ENCODE measurements around the gene CEP89.

Gene CEP89

DNA sequence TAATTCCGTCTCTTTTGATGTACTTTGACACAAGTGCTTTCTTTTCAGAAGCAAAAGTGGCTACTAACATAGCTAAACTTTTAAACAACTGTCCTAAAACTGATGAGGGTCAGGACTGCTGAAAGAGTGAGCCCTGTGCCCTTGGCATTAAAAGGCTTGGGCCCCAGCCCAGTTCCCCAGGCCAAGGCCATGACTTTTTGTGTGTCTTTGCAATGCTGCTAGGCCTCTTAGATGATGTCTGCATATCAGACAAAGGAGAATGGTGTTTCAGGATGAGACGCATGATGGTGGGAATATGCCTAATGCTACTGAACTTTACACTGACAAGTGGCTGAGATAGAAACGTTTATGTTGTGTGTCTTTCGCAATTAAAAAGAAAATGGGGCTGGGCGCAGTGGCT, 140.1 kb downstream of the CEP89 start:
- DNase-seq: no peak

DNA sequence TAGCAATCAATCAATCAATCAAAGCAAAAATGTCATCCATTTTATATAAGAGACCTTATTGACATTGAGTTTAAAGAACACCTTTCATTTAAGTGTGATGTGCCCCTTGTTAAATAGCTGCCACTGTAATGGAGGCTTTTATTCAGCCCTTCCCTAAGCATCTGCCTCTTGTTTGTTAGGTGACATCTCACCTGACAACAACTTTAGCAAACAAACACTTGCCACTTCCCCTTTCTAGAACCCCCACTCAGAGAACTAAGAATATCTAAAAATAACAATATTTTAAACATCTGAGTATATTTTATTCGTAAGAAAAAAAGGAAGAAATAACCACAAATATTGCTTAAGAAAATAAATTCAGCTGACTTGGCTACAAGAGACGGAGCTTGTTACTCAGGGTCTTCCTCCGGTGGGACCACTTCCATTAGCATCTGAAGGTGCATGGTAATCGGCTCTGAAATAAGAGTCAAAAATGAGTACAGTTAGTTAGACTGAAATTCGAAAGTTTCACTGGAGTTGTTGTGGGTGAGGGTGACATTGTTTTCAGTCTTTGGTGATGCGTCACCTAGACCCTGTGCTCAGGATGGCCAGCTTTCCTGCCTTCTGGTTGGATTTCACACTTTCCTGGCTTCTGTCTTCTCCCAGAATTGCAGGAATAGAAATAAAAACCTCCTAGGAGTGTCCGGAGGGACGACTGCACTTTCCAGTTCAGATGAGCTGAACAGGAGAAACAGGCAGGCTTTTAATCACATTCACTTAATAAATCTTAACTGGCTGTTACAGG, 141.3 kb downstream of the CEP89 start:
- DNase-seq: no peak

DNA sequence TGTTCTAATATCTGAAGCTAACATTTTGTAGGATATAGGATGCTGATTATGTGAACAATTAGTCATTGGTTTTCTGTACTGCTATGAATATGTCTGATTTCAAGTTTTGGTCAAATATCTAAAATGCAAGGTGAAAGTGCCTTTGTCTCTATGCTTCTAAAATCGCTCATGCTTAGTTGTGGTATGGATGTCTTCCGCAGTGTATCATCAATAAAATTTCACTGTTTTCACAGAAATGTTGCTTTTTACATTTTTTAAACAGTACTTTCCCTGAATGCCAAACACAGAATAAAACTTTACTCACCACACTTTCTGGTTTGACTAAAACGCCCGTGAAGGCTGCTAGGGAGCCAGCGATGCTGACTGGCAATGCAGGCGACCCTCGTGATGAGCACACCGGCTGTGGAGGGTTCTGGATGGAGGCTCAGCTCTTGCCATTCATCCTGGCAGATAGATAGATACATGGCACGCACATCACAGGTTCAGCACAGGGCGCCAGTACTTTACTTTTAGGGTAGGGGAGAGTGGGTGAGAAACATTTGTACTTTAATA, 142.3 kb downstream of the CEP89 start:
- DNase-seq: no peak

DNA sequence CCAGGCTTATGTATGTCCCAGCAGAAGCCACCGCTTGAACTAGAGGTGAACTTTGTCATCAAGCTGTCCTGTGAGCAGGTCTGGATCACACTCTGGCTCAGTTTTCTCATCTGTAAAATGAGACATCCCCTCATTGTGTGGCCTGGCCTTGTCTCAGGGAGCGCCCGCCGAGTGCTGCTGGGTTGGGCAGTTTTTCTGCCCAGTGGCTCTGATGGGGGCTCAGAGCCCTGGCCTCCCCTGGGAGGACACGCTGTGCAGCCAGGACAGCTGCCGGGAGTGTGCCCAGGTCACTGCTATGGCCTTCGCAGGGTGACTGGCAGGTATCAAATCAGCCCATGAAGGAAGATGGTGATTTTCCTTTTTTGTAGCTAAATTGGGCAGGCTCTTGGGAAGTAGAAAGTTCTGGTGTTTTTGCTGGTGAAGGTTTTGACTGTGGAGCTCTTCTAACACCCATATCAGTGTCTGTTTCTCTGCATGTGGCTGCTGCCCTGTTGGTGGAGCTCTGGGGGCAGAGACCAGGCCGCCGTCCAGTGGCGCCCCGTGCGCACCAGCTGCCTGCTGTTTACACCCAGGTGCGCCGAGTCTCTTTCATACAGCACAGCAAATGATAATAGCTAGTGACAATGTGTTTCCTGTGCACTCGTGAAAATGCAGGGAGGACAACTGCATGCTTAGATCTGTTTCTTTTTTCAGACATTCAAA, 143.0 kb downstream of the CEP89 start:
- no peak for DNase-seq

DNA sequence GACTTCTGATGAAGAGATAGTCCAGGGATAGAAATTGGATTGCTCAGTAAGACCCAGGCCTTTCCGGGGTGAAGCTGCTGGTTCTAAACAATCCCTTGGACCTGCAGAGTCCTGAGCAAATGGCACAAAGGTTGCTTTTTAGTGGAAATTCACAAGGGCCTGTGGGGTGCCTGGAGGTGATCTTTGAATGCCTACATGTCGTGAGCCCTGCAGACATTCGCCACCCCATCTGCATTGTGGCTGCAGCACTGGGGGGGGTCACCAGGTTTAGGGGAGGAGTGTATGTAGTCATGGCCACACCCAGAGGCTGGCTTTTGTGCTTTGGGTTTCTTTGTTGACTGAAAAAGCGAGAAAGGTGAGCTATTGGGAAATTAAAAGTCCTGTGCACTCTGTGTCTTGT, 143.6 kb downstream of the CEP89 start:
- DNase-seq: no peak
